Neural progenitor cell (in vitro differentiated cells): ENCODE measurements around the gene HSPB6. TPM values are rescaled to one million over a fixed set of nuclear protein-coding genes. Genes with fewer than 3 reads are reported as not detected.

Experiments used
- DNase-seq: peaks from one replicate; pipeline ENCODE4 v3.0.0-alpha.2; 2016; ENCODE audit warnings: low spot score
- H2AFZ ChIP-seq: fragments of 200-600 bp; sonication (generic); replicated peaks from 2 replicates; pipeline ENCODE4 v1.6.1; 2016; ENCODE audit warnings: antibody characterized with exemption
- H3F3A ChIP-seq: fragments of 200-600 bp; sonication (generic); 2 replicates; pipeline ENCODE4 v1.6.1; 2016; ENCODE audit warnings: antibody characterized with exemption, low read depth
- H3K27ac ChIP-seq: fragments of 200-600 bp; sonication (generic); 2 replicates; pipeline ENCODE4 v1.5.1; 2016; ENCODE audit warnings: mild to moderate bottlenecking
- H3K27me3 ChIP-seq: fragments of 200-600 bp; sonication (generic); 2 replicates; pipeline ENCODE4 v1.6.1; 2016; ENCODE audit warnings: mild to moderate bottlenecking, moderate library complexity
- H3K36me3 ChIP-seq: fragments of 200-600 bp; sonication (generic); 2 replicates; pipeline ENCODE4 v1.5.1; 2016
- H3K4me1 ChIP-seq: fragments of 200-600 bp; sonication (generic); 2 replicates; pipeline ENCODE4 v1.6.1; 2016; ENCODE audit warnings: mixed run types
- H3K4me2 ChIP-seq: fragments of 200-600 bp; sonication (generic); 2 replicates; pipeline ENCODE4 v1.6.1; 2016
- H3K4me3 ChIP-seq: fragments of 200-600 bp; sonication (generic); 2 replicates; pipeline ENCODE4 v1.5.1; 2016
- H3K79me2 ChIP-seq: fragments of 200-600 bp; sonication (generic); 2 replicates; pipeline ENCODE4 v1.6.1; 2016; ENCODE audit warnings: low read depth
- H3K9ac ChIP-seq: fragments of 200-600 bp; sonication (generic); 2 replicates; pipeline ENCODE4 v1.6.1; 2016
- H3K9me3 ChIP-seq: fragments of 200-600 bp; sonication (generic); 2 replicates; pipeline ENCODE4 v1.5.1; 2016; ENCODE audit warnings: low read depth
- H4K20me1 ChIP-seq: fragments of 200-600 bp; sonication (generic); 2 replicates; pipeline ENCODE4 v1.6.1; 2016; ENCODE audit warnings: low read depth
- H3K27ac Mint-ChIP-seq: 3 replicates; pipeline ENCODE4 v1.8.0; 2021; ENCODE audit warnings: mixed read lengths
- H3K27me3 Mint-ChIP-seq: 2 replicates; pipeline ENCODE4 v1.8.0; 2022; ENCODE audit warnings: low read depth, mild to moderate bottlenecking, inconsistent platforms, moderate library complexity, mixed read lengths; ENCODE audit not compliant: insufficient read depth
- H3K36me3 Mint-ChIP-seq: 3 replicates; pipeline ENCODE4 v1.8.0; 2021; ENCODE audit warnings: mixed read lengths
- H3K4me1 Mint-ChIP-seq: 3 replicates; pipeline ENCODE4 v1.8.0; 2021; ENCODE audit warnings: mixed read lengths
- H3K4me3 Mint-ChIP-seq: 3 replicates; pipeline ENCODE4 v1.8.0; 2021; ENCODE audit warnings: mild to moderate bottlenecking, moderate library complexity, mixed read lengths
- H3K9me3 Mint-ChIP-seq: 3 replicates; pipeline ENCODE4 v1.8.0; 2020; ENCODE audit warnings: mixed read lengths
- EZH2 ChIP-seq: fragments of 200-600 bp; sonication (generic); IDR thresholded peaks from 2 replicates; pipeline ENCODE4 v1.6.1; 2017; ENCODE audit warnings: antibody characterized with exemption, mild to moderate bottlenecking, moderate library complexity
- EZH2phosphoT487 ChIP-seq: fragments of 200-600 bp; sonication (generic); IDR thresholded peaks from 2 replicates; pipeline ENCODE4 v1.6.1; 2017; ENCODE audit warnings: antibody characterized with exemption
- total RNA-seq: library from RNA; depleted of rRNA; stranded (reverse); fragments of >200 nt; gene quantifications from 2 replicates; pipeline ENCODE4 v1.2.3, GENCODE V29; 2015; ENCODE audit warnings: low replicate concordance
- TF ChIP-seq, protein P1 (sequence below): fragments of 200-600 bp; sonication (generic); IDR thresholded peaks from 2 replicates; pipeline ENCODE4 v1.5.1; 2017; ENCODE audit warnings: antibody characterized with exemption, mild to moderate bottlenecking

The HSPB6 gene
- total RNA-seq, 1 donor from 2014 or later, result not detected

- no peaks in the 10 kb centered on the region for H3K9me3 ChIP-seq
- H3K27ac ChIP-seq, result no peak overlapping the region
- Mint-ChIP-seq H3K4me3 (no peak overlapping the region), H3K4me1 (no peaks in the 10 kb centered on the region), H3K27me3 (peaks cover 8% of the 10 kb centered on the region), H3K9me3 (no peaks in the 10 kb centered on the region), H3K36me3 (peaks cover 1% of the 10 kb centered on the region), H3K27ac (no peak overlapping the region)
- no peaks in the 10 kb centered on the region for H3K36me3 ChIP-seq
- DNase-seq, result no peak
- H3K4me1 ChIP-seq, result peaks cover 5% of the 10 kb centered on the region
- TF ChIP-seq EZH2phosphoT487 (no peak), EZH2 (no peak)
- TF ChIP-seq, protein P1, sequence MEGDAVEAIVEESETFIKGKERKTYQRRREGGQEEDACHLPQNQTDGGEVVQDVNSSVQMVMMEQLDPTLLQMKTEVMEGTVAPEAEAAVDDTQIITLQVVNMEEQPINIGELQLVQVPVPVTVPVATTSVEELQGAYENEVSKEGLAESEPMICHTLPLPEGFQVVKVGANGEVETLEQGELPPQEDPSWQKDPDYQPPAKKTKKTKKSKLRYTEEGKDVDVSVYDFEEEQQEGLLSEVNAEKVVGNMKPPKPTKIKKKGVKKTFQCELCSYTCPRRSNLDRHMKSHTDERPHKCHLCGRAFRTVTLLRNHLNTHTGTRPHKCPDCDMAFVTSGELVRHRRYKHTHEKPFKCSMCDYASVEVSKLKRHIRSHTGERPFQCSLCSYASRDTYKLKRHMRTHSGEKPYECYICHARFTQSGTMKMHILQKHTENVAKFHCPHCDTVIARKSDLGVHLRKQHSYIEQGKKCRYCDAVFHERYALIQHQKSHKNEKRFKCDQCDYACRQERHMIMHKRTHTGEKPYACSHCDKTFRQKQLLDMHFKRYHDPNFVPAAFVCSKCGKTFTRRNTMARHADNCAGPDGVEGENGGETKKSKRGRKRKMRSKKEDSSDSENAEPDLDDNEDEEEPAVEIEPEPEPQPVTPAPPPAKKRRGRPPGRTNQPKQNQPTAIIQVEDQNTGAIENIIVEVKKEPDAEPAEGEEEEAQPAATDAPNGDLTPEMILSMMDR, result no peak
- no peaks in the 10 kb centered on the region for H3K79me2 ChIP-seq
- no peak overlapping the region for H3K4me2 ChIP-seq
- H2AFZ ChIP-seq, result no peak overlapping the region
- no peak overlapping the region for H3K9ac ChIP-seq
- peaks cover 15% of the 10 kb centered on the region for H3K27me3 ChIP-seq
- H3F3A ChIP-seq, result peaks cover 6% of the 10 kb centered on the region
- peaks cover 10% of the 10 kb centered on the region for H4K20me1 ChIP-seq
- no peak overlapping the region for H3K4me3 ChIP-seq
Observed at GRCh38 chr19:35789195-35789977, 32.6 kb upstream of the HSPB6 start.

DNA sequence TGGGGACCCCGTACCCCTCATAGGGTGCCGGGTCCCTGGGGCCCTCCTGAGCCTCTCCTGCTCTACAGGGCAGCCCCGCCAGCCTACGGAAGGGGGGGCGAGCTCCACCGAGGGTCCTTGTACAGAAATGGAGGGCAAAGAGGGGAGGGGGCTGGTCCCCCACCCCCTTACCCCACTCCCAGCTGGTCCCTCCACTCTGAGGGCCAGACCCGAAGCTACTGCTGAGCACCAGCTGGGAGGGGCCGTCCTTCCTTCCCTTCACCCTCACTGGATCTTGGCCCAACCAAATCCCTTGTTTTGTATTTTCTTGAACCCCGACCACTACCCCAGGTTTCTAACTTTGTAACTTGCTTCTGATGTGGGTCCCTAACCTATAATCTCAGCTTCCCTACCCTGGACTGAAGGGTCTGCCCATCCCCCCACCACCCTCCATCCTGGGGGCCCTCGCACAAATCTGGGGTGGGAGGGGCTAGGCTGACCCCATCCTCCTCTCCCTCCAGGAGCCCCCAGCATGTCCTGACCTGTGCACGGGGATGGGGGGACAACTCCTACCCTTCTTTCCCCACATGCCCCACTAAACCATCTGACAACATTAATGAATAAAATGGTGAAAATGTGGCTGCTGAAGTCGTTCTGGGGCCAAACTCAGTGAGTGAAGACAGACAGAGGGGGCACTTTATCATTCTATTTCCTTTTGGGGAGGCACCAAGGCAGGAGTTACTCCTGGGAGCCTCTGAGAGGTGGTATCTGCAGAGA, 31.6 kb upstream of the HSPB6 start:
- Mint-ChIP-seq H3K27me3 (peaks cover 4% of the 10 kb centered on the region), H3K4me1 (no peaks in the 10 kb centered on the region), H3K4me3 (no peak overlapping the region), H3K9me3 (no peaks in the 10 kb centered on the region), H3K36me3 (peaks cover 1% of the 10 kb centered on the region), H3K27ac (no peak overlapping the region)
- Histone ChIP-seq H3K4me3 (no peak overlapping the region), H3K9me3 (no peaks in the 10 kb centered on the region), H3K27me3 (peaks cover 25% of the 10 kb centered on the region), H3K36me3 (no peaks in the 10 kb centered on the region), H4K20me1 (peaks cover 18% of the 10 kb centered on the region), H3K4me1 (peaks cover 10% of the 10 kb centered on the region), H3K4me2 (no peak overlapping the region), H3K9ac (no peak overlapping the region), H3K79me2 (no peaks in the 10 kb centered on the region), H3F3A (peaks cover 15% of the 10 kb centered on the region), H3K27ac (no peak overlapping the region), H2AFZ (no peak overlapping the region)
- TF ChIP-seq, protein P1, result no peak
- no peak for TF ChIP-seq EZH2phosphoT487
- no peak for TF ChIP-seq EZH2
- DNase-seq, result no peak

GRCh38 chr19:35787227-35787799, 30.5 kb upstream of the HSPB6 start:
- no peaks in the 10 kb centered on the region for H3K4me1 Mint-ChIP-seq
- Histone ChIP-seq H2AFZ (no peak overlapping the region), H3K4me2 (no peak overlapping the region), H3K9ac (no peak overlapping the region), H3K27ac (no peak overlapping the region), H3K4me3 (no peak overlapping the region), H3F3A (peaks cover 17% of the 10 kb centered on the region), H4K20me1 (peaks cover 19% of the 10 kb centered on the region), H3K4me1 (peaks cover 10% of the 10 kb centered on the region), H3K9me3 (no peaks in the 10 kb centered on the region), H3K36me3 (no peaks in the 10 kb centered on the region), H3K79me2 (no peaks in the 10 kb centered on the region), H3K27me3 (peaks cover 30% of the 10 kb centered on the region)
- no peak overlapping the region for H3K27ac Mint-ChIP-seq
- peaks cover 2% of the 10 kb centered on the region for H3K27me3 Mint-ChIP-seq
- H3K4me3 Mint-ChIP-seq, result no peak overlapping the region
- H3K9me3 Mint-ChIP-seq, result no peaks in the 10 kb centered on the region
- no peak for DNase-seq
- TF ChIP-seq, protein P1, result no peak
- TF ChIP-seq EZH2phosphoT487, result no peak
- TF ChIP-seq EZH2, result no peak
- peaks cover 1% of the 10 kb centered on the region for H3K36me3 Mint-ChIP-seq
